Measurements from ENCODE around the gene ZNF273. TPM values are rescaled to one million over a fixed set of nuclear protein-coding genes. Genes with fewer than 3 reads are reported as not detected.
"Not testable (repeated sequence)": the region's sequence is repeated elsewhere in the genome, so short reads cannot be mapped to it uniquely, and the experiment has no call there.

Gene ZNF273
- total RNA-seq (2014; rRNA removed; shearing (Covaris generic)) (4.8 and 8.3 TPM in 2 replicates), polyA plus RNA-seq (2016; fragmentation: Nextera tagmentation; extraction: Ambion mirVana) (2.1 and 4.1 TPM in 2 replicates)

DNA sequence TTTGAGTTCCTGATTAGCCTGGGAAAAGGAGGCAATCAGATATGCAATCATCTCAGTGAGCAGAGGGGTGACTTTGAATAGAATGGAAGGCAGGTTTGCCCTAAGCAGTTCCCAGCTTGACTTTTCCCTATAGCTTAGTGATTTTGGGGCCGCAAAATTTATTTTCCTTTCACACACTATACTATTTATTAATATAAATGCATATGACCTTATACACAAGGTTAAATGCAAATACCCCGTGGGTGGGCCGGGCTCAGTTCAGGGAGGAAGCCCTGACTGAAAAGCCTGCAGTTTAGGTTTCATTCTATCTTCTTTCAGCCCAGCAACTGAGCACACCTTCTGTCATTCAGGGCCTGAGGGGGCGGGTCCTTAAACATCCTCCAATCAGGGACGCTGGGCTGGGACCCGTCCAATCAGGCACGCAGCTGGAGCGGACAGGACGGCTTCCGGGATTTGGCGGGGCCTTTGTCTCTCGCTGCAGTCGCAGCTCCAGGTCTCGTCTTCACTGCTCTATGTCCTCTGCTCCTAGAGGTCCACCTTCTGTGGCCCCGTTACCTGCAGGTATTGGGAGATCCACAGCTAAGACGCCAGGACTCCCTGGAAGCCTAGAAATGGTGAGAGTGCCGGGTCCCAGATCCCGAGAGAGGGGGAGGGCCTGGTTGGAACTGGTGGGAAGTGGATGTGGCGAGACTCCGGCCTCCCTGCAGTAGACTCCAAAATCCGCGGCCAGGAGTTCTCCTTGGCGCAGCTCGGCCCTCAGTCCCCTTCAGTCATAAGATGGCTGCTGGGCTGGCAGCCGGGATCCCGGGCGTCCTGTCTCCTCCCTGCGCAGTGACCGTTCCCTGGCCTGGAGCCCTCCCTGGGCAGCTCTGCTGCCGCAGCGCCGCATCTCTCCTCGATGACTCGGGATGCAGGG, at the start of gene ZNF273:
Gene ZNF273, plus strand, starts transcription at position 468 of the 916 bp plus-strand sequence. Its CDS starts 45 bp downstream, at position 513.
- DNase-seq, result peak; percentile 95
- H3K79me2 ChIP-seq (ENCODE audit: insufficient read depth), result peaks cover 38% of the 10 kb centered on the region
- peak within 1 kb of the TSS; percentile 94 for H3K4me3 ChIP-seq
- H3K9me3 ChIP-seq (ENCODE audit: low read depth), result no peaks in the 10 kb centered on the region
- H3K27me3 ChIP-seq (replicated peaks; ENCODE audit: insufficient read depth), result no peaks in the 10 kb centered on the region
- peak within 1 kb of the TSS; percentile 85 for H3K27ac ChIP-seq
- peak within 1 kb of the TSS; percentile 97 for H2AFZ ChIP-seq
- in situ Hi-C loops (cut with MboI), result no loop called here
- H3K4me2 ChIP-seq (ENCODE audit: unreplicated experiment), result peak within 1 kb of the TSS; percentile 82
- no peaks in the 10 kb centered on the region for H3K9me2 ChIP-seq (ENCODE audit: insufficient read depth)
- TF ChIP-seq EZH2phosphoT487 (IDR thresholded peaks at IDR 0.05; ENCODE audit: insufficient read depth, low read depth) (no peak), EZH2 (IDR thresholded peaks at IDR 0.05; ENCODE audit: insufficient read depth, poor library complexity, severe bottlenecking) (no peak)
- peaks cover 4% of the 10 kb centered on the region for H3K4me1 ChIP-seq (ENCODE audit: insufficient read depth)
- peak within 1 kb of the TSS; percentile 96 for H3K9ac ChIP-seq
- 1% methylated on average over 34 of the region's 34 CpGs for WGBS, 2 experiments (ENCODE audit: low coverage in 1 of 2, low lambda C conversion rate in 2 of 2, missing lambda C conversion rate in 2 of 2)
- H3K36me3 ChIP-seq (ENCODE audit: low read depth), result no peaks in the 10 kb centered on the region
- H3F3A ChIP-seq (ENCODE audit: insufficient read depth), result no peaks in the 10 kb centered on the region
- no peaks in the 10 kb centered on the region for H4K20me1 ChIP-seq (ENCODE audit: insufficient read depth)

DNA sequence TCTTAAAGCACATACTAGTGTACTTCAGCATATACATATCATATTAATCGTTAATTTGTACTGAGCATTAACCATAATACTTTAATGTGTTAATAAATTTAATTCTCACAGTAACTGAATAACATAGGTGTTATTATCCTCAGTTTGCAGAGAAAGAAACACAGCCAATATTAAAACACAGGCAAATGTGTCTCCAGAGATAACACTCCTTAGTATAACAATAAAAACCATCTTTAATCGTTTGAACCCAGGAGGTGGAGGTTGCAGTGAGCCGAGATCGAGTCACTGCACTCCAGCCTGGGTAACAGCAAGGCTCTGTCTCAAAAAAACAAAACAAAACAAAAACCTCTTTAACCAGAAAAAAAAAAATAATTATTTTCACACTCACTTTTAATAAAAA, 49.4 kb upstream of the ZNF273 start:
- H2AFZ ChIP-seq, result no peak overlapping the region
- no peak overlapping the region for H3K4me3 ChIP-seq
- TF ChIP-seq EZH2phosphoT487 (IDR thresholded peaks at IDR 0.05; ENCODE audit: insufficient read depth, low read depth) (no peak), EZH2 (IDR thresholded peaks at IDR 0.05; ENCODE audit: insufficient read depth, poor library complexity, severe bottlenecking) (no peak)
- DNase-seq, result no peak
- no peaks in the 10 kb centered on the region for H4K20me1 ChIP-seq (ENCODE audit: insufficient read depth)
- in situ Hi-C loops (cut with MboI), result no loop called here
- WGBS, 2 experiments (ENCODE audit: low coverage in 1 of 2, low lambda C conversion rate in 2 of 2, missing lambda C conversion rate in 2 of 2), result 78 to 89% methylated on average over 4 of the region's 4 CpGs
- no peaks in the 10 kb centered on the region for H3K27me3 ChIP-seq (replicated peaks; ENCODE audit: insufficient read depth)
- peaks cover 6% of the 10 kb centered on the region for H3K4me1 ChIP-seq (ENCODE audit: insufficient read depth)
- no peak overlapping the region for H3K4me2 ChIP-seq (ENCODE audit: unreplicated experiment)
- H3K9me2 ChIP-seq (ENCODE audit: insufficient read depth), result no peaks in the 10 kb centered on the region
- H3F3A ChIP-seq (ENCODE audit: insufficient read depth), result no peaks in the 10 kb centered on the region
- no peak overlapping the region for H3K27ac ChIP-seq
- no peaks in the 10 kb centered on the region for H3K79me2 ChIP-seq (ENCODE audit: insufficient read depth)
- no peaks in the 10 kb centered on the region for H3K9me3 ChIP-seq (ENCODE audit: low read depth)
- no peak overlapping the region for H3K9ac ChIP-seq
- H3K36me3 ChIP-seq (ENCODE audit: low read depth), result no peaks in the 10 kb centered on the region

DNA sequence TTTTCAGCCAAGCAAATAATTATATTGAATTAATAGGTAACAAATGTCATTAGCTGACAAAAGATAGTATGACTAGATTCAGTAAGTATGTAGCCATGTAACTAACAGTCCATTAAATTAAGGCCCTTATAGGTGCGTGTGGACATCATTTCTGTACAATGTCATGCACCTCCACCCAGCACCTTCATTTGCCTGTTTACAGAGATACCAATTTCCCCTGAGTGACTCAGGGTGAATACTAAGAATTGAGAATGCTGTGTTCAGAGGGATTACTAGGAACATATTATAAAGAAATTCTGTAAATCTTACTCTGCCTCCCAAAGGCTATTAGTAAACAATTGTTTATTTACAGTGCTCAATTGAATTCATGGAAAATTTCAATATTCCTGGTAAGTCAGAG, 48.1 kb upstream of the ZNF273 start:
- in situ Hi-C loops (cut with MboI), result no loop called here
- Histone ChIP-seq H3K9me3 (ENCODE audit: low read depth) (no peaks in the 10 kb centered on the region), H3K9me2 (ENCODE audit: insufficient read depth) (no peaks in the 10 kb centered on the region), H3K27me3 (replicated peaks; ENCODE audit: insufficient read depth) (no peaks in the 10 kb centered on the region), H3K4me3 (no peak overlapping the region), H3K79me2 (ENCODE audit: insufficient read depth) (no peaks in the 10 kb centered on the region), H3K4me2 (ENCODE audit: unreplicated experiment) (no peak overlapping the region), H4K20me1 (ENCODE audit: insufficient read depth) (no peaks in the 10 kb centered on the region), H2AFZ (no peak overlapping the region), H3K4me1 (ENCODE audit: insufficient read depth) (peaks cover 3% of the 10 kb centered on the region), H3K36me3 (ENCODE audit: low read depth) (no peaks in the 10 kb centered on the region), H3K27ac (no peak overlapping the region), H3F3A (ENCODE audit: insufficient read depth) (no peaks in the 10 kb centered on the region), H3K9ac (no peak overlapping the region)
- TF ChIP-seq EZH2phosphoT487 (IDR thresholded peaks at IDR 0.05; ENCODE audit: insufficient read depth, low read depth) (no peak), EZH2 (IDR thresholded peaks at IDR 0.05; ENCODE audit: insufficient read depth, poor library complexity, severe bottlenecking) (no peak)
- DNase-seq, result no peak
- WGBS, 2 experiments (ENCODE audit: low coverage in 1 of 2, low lambda C conversion rate in 2 of 2, missing lambda C conversion rate in 2 of 2), result 82 to 91% methylated on average over 1 of the region's 1 CpG

DNA sequence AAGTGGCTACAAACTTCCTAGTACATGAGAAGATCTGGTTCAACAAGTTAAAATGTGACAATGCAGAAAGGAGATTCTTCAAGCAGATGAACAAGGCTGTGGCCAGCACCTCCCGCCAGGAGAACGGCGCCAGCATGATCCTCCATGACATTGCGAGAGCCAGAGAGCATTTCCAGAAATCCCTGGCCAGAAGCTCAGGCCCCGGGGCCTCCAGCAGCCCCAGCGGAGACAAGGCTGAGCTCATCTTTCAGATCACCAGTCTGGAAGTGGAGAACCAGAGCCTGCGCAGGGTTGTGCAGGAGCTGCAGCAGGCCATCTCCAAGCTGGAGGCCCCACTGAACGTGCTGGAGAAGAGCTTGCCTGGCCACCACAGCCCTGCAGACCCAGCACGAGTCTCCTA, 40.1 kb upstream of the ZNF273 start:
- H3K9me2 ChIP-seq (ENCODE audit: insufficient read depth), result no peaks in the 10 kb centered on the region
- H3K79me2 ChIP-seq (ENCODE audit: insufficient read depth), result no peaks in the 10 kb centered on the region
- H3K4me3 ChIP-seq, result no peak overlapping the region
- no peak overlapping the region for H2AFZ ChIP-seq
- in situ Hi-C loops (cut with MboI), result no loop called here
- no peaks in the 10 kb centered on the region for H3K27me3 ChIP-seq (replicated peaks; ENCODE audit: insufficient read depth)
- 71 to 75% methylated on average over 9 of the region's 9 CpGs for WGBS, 2 experiments (ENCODE audit: low coverage in 1 of 2, low lambda C conversion rate in 2 of 2, missing lambda C conversion rate in 2 of 2)
- no peaks in the 10 kb centered on the region for H3K36me3 ChIP-seq (ENCODE audit: low read depth)
- no peak overlapping the region for H3K4me2 ChIP-seq (ENCODE audit: unreplicated experiment)
- no peak for TF ChIP-seq EZH2 (IDR thresholded peaks at IDR 0.05; ENCODE audit: insufficient read depth, poor library complexity, severe bottlenecking)
- no peak for TF ChIP-seq EZH2phosphoT487 (IDR thresholded peaks at IDR 0.05; ENCODE audit: insufficient read depth, low read depth)
- H3F3A ChIP-seq (ENCODE audit: insufficient read depth), result no peaks in the 10 kb centered on the region
- no peaks in the 10 kb centered on the region for H3K9me3 ChIP-seq (ENCODE audit: low read depth)
- no peak overlapping the region for H3K27ac ChIP-seq
- DNase-seq, result no peak
- H4K20me1 ChIP-seq (ENCODE audit: insufficient read depth), result no peaks in the 10 kb centered on the region
- no peaks in the 10 kb centered on the region for H3K4me1 ChIP-seq (ENCODE audit: insufficient read depth)
- no peak overlapping the region for H3K9ac ChIP-seq

DNA sequence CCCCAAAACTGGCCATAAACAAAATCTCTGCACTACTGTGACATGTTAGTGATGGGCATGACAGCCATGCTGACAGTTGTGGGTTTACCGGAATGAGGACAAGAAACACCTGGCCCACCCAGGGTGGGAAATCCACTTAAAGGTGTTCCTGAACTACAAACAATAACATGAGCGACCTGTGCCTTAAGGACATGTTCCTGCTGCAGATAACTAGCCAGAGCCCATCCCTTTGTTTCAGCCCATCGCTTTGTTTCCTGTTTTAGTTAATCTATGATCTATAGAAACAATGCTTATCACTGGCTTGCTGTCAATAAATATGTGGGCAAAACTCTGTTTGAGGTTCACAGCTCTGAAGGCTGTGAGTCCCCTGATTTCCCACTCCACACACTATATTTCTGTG, 39.5 kb upstream of the ZNF273 start:
- H3K9me3 ChIP-seq (ENCODE audit: low read depth); H3F3A ChIP-seq (ENCODE audit: insufficient read depth); in situ Hi-C loops (cut with MboI); H3K4me3 ChIP-seq; H3K79me2 ChIP-seq (ENCODE audit: insufficient read depth); H3K9ac ChIP-seq; H2AFZ ChIP-seq; H3K27ac ChIP-seq; DNase-seq; H3K36me3 ChIP-seq (ENCODE audit: low read depth); H3K4me1 ChIP-seq (ENCODE audit: insufficient read depth); H4K20me1 ChIP-seq (ENCODE audit: insufficient read depth); H3K4me2 ChIP-seq (ENCODE audit: unreplicated experiment); H3K27me3 ChIP-seq (replicated peaks; ENCODE audit: insufficient read depth); H3K9me2 ChIP-seq (ENCODE audit: insufficient read depth): not testable (repeated sequence)
- 80% methylated on average over 3 of the region's 3 CpGs for WGBS, 2 experiments (ENCODE audit: low coverage in 1 of 2, low lambda C conversion rate in 2 of 2, missing lambda C conversion rate in 2 of 2)
